HEK293 (cell line): ENCODE measurements around the gene NIF3L1.

ENCODE experiments used
- CTCF ChIA-PET: fragments of 350-600 bp; formaldehyde crosslinking; extraction: SDS; loops from one replicate; lab custom pipeline; 2021; ENCODE audit warnings: antibody characterized with exemption; lab: Yijun Ruan, JAX
- POLR2A ChIA-PET: fragments of 300-600 bp; formaldehyde crosslinking; extraction: SDS; loops from one replicate; lab custom pipeline; 2020; ENCODE audit warnings: antibody characterized with exemption, inconsistent platforms; lab: Yijun Ruan, JAX
- H3K27ac ChIP-seq: fragments of 200-500 bp; sonication (Bioruptor generic); 2 replicates; pipeline ENCODE4 v1.5.1; 2014; ENCODE audit warnings: low read depth, low read length, control low read depth, inconsistent platforms; ENCODE audit errors: extremely low read depth
- H3K36me3 ChIP-seq, 2 experiments: fragments of 200-500 bp in 1 of 2; sonication (Bioruptor generic) in 1 of 2; 1 replicate in 1 of 2; 2 replicates in 1 of 2; pipeline ENCODE4 v1.5.1; 2014 to 2017; ENCODE audit warnings: inconsistent platforms in 2 of 2, low read length in 2 of 2; ENCODE audit not compliant: control insufficient read depth in 2 of 2, insufficient read depth in 1 of 2
- H3K4me1 ChIP-seq: fragments of 200-500 bp; sonication (Bioruptor generic); 2 replicates; pipeline ENCODE4 v1.5.1; 2014; ENCODE audit warnings: mild to moderate bottlenecking, low read length, inconsistent platforms; ENCODE audit not compliant: control insufficient read depth, insufficient read depth
- H3K4me3 ChIP-seq: 2 replicates; pipeline ENCODE4 v1.5.1; 2011; ENCODE audit warnings: low read depth, mild to moderate bottlenecking, control low read depth, low read length, moderate library complexity
- H3K9me3 ChIP-seq: fragments of 200-500 bp; sonication (Bioruptor generic); 2 replicates; pipeline ENCODE4 v1.5.1; 2014; ENCODE audit warnings: low read depth, low read length, inconsistent platforms; ENCODE audit not compliant: control insufficient read depth, insufficient read depth
- ELK4 ChIP-seq: IDR thresholded peaks from 2 replicates; pipeline ENCODE4 v1.6.1; 2011; ENCODE audit warnings: mild to moderate bottlenecking, low read depth, low read length, borderline replicate concordance
- GLIS2 ChIP-seq: fragments of 450-650 bp; formaldehyde crosslinking; IDR thresholded peaks from 2 replicates; pipeline ENCODE4 v1.5.1; 2016; ENCODE audit warnings: missing biosample characterization, missing genetic modification characterization
- HOXC10 ChIP-seq: sonication (generic); formaldehyde crosslinking; IDR thresholded peaks from 2 replicates; pipeline ENCODE4 v1.8.1; 2023; ENCODE audit warnings: mild to moderate bottlenecking, missing genetic modification reagents
- KLF16 ChIP-seq: fragments of 450-650 bp; formaldehyde crosslinking; IDR thresholded peaks from 2 replicates; pipeline ENCODE4 v1.5.1; 2017; ENCODE audit warnings: missing biosample characterization, missing genetic modification characterization
- MYNN ChIP-seq: fragments of 450-650 bp; formaldehyde crosslinking; IDR thresholded peaks from 2 replicates; pipeline ENCODE4 v1.5.1; 2016; ENCODE audit warnings: missing biosample characterization, missing genetic modification characterization, borderline replicate concordance
- PRDM2 ChIP-seq: fragments of 450-650 bp; formaldehyde crosslinking; IDR thresholded peaks from 2 replicates; pipeline ENCODE4 v1.5.1; 2016; ENCODE audit warnings: missing biosample characterization, missing genetic modification characterization, borderline replicate concordance
- SALL2 ChIP-seq: fragments of 450-650 bp; formaldehyde crosslinking; IDR thresholded peaks from 2 replicates; pipeline ENCODE4 v1.5.0; 2017; ENCODE audit warnings: missing biosample characterization, mild to moderate bottlenecking, missing genetic modification characterization, borderline replicate concordance
- ZBTB21 ChIP-seq: fragments of 450-650 bp; formaldehyde crosslinking; IDR thresholded peaks from 2 replicates; pipeline ENCODE4 v1.5.1; 2017; ENCODE audit warnings: missing biosample characterization, missing genetic modification characterization
- ZBTB49 ChIP-seq: fragments of 450-650 bp; formaldehyde crosslinking; IDR thresholded peaks from 2 replicates; pipeline ENCODE4 v1.5.1; 2016; ENCODE audit warnings: missing biosample characterization, missing genetic modification characterization, low read depth
- ZNF112 ChIP-seq: fragments of 450-650 bp; formaldehyde crosslinking; IDR thresholded peaks from 2 replicates; pipeline ENCODE4 v1.5.0; 2017; ENCODE audit warnings: missing biosample characterization, missing genetic modification characterization
- ZNF302 ChIP-seq: fragments of 450-650 bp; formaldehyde crosslinking; IDR thresholded peaks from 2 replicates; pipeline ENCODE4 v1.5.1; 2016; ENCODE audit warnings: missing biosample characterization, missing genetic modification characterization, low read depth
- ZNF514 ChIP-seq: fragments of 450-650 bp; formaldehyde crosslinking; IDR thresholded peaks from 2 replicates; pipeline ENCODE4 v1.5.1; 2016; ENCODE audit warnings: missing biosample characterization, missing genetic modification characterization
- ZNF529 ChIP-seq: fragments of 450-650 bp; formaldehyde crosslinking; IDR thresholded peaks from 2 replicates; pipeline ENCODE4 v1.5.1; 2017; ENCODE audit warnings: missing genetic modification characterization, missing biosample characterization; ENCODE audit not compliant: insufficient replicate concordance
- ZNF610 ChIP-seq: fragments of 450-650 bp; formaldehyde crosslinking; IDR thresholded peaks from 2 replicates; pipeline ENCODE4 v1.5.1; 2016; ENCODE audit warnings: missing biosample characterization, missing genetic modification characterization, borderline replicate concordance
- ZNF626 ChIP-seq: fragments of 450-650 bp; sonication (Bioruptor Pico); formaldehyde crosslinking; IDR thresholded peaks from 2 replicates; pipeline ENCODE4 v1.5.1; 2018; ENCODE audit warnings: missing biosample characterization, missing genetic modification characterization, inconsistent platforms
- ZNF785 ChIP-seq: fragments of 450-650 bp; formaldehyde crosslinking; IDR thresholded peaks from 2 replicates; pipeline ENCODE4 v1.5.1; 2016; ENCODE audit warnings: missing biosample characterization, missing genetic modification characterization
- ZNF791 ChIP-seq: fragments of 450-650 bp; formaldehyde crosslinking; IDR thresholded peaks from 2 replicates; pipeline ENCODE4 v1.5.1; 2016; ENCODE audit warnings: missing biosample characterization, missing genetic modification characterization
- ZSCAN5A ChIP-seq: fragments of 450-650 bp; formaldehyde crosslinking; IDR thresholded peaks from 2 replicates; pipeline ENCODE4 v1.5.1; 2016; ENCODE audit warnings: missing biosample characterization, missing genetic modification characterization
- TF ChIP-seq, protein P1 (sequence below): fragments of 450-650 bp; formaldehyde crosslinking; IDR thresholded peaks from 2 replicates; pipeline ENCODE4 v1.5.1; 2016; ENCODE audit warnings: missing biosample characterization, missing genetic modification characterization, low read depth

The NIF3L1 gene

DNA sequence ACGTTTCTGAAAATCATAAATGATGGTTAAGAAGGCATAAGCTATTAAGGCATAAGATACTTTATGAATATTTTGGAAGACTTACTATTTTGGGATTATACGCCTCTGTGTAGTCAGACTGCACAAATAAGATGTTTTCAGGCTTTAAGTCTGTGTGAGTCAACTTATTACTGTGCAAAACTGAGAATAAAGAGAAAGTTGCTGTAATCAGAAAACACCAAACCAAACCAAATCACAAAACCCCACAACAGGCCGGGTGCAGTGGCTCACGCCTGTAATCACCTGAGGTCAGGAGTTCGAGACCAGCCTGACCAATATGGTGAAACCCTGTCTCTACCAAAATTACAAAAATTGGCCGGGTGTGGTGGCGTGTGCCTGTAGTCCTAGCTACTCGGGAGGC, 32.4 kb upstream of the NIF3L1 start (continued):
- TF ChIP-seq ZNF610 (tag by site-specific recombination) (no peak), ELK4 (no peak), HOXC10 (CRISPR knock-in tag) (no peak), ZNF514 (tag by site-specific recombination) (no peak), ZNF785 (tag by site-specific recombination) (no peak), ZNF112 (tag by site-specific recombination) (no peak), ZNF302 (tag by site-specific recombination) (no peak)

GRCh38 chr2:200860092-200860795, 28.9 kb upstream of the NIF3L1 start:
- Histone ChIP-seq H3K36me3 (peaks cover 46 to 70% of the 10 kb centered on the region in 2 experiments), H3K9me3 (no peaks in the 10 kb centered on the region), H3K4me3 (no peak overlapping the region; the same call in 1 of the 2 replicates), H3K27ac (no peak overlapping the region), H3K4me1 (0 out of 2 replicates have a peak, but pooled peaks cover 10% of the 10 kb centered on the region)
- ChIA-PET CTCF (no interaction called here), POLR2A (interaction anchor here (0.6 kb wide), 1 partner anchor 41 kb away, joined by 4 read pairs; no protein-coding TSS in a partner anchor)
- TF ChIP-seq ZNF791 (tag by site-specific recombination) = no peak
- no peak for TF ChIP-seq MYNN (tag by site-specific recombination)
- TF ChIP-seq, protein P1, sequence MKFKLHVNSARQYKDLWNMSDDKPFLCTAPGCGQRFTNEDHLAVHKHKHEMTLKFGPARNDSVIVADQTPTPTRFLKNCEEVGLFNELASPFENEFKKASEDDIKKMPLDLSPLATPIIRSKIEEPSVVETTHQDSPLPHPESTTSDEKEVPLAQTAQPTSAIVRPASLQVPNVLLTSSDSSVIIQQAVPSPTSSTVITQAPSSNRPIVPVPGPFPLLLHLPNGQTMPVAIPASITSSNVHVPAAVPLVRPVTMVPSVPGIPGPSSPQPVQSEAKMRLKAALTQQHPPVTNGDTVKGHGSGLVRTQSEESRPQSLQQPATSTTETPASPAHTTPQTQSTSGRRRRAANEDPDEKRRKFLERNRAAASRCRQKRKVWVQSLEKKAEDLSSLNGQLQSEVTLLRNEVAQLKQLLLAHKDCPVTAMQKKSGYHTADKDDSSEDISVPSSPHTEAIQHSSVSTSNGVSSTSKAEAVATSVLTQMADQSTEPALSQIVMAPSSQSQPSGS (tag by site-specific recombination) = no peak
- TF ChIP-seq ZNF626 (tag by site-specific recombination) = no peak
- no peak for TF ChIP-seq ZNF529 (tag by site-specific recombination)
- TF ChIP-seq ZBTB49 (tag by site-specific recombination) = no peak
- no peak for TF ChIP-seq ZSCAN5A
- TF ChIP-seq GLIS2 (tag by site-specific recombination) = no peak
- no peak for TF ChIP-seq ZNF302 (tag by site-specific recombination)
- TF ChIP-seq ZBTB21 (tag by site-specific recombination) = no peak
- no peak for TF ChIP-seq PRDM2 (tag by site-specific recombination)
- TF ChIP-seq KLF16 (tag by site-specific recombination) = no peak
- TF ChIP-seq SALL2 = no peak
